GM19193 (cell line): ENCODE results near the gene KCND3.

ENCODE experiments used
- POLR2A ChIP-seq: IDR thresholded peaks from 4 replicates; pipeline ENCODE4 v1.6.1; 2011; ENCODE audit not compliant: insufficient read depth, insufficient read length; ENCODE audit errors: extremely low read depth

Gene KCND3

DNA sequence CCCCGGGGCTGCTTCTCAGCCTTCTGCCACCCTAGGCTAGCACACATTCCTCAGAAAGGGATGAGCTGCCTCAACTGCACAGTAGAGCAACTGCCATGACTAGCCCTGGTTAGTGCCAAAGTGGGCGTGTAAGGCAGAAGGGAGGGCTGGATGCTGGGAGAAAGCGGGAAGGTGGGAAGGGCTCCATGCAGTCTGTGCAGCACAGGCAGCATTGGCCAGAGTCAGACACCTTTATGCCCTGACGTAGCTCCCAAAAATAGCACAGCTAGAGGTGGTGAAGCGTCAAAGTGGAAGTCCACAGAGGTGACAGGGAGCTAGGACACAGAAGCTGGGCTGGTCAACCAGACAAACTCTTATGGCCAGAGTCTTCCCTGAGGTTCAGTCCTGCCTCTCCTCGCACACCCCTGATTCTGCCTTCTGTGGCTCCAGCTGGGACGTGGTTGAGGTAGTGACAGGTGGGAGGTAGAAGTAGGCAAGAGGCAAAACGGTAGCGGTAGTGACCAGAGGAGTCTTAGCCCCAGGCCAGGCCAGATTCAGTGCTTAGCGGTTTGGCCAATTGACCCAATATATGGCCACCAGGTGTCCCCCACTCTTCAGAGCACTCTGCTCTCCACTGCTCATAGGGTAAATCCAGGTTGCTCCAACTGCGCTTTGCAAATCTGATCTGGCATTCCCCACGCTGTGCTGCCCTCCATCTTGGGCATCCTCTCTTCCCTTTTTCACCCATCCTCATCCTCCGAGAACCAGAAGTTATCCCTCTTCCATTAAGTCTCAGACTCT, 188.2 kb downstream of the KCND3 start:
- no peak for TF ChIP-seq POLR2A

- no peak for TF ChIP-seq POLR2A
These were observed 190.9 kb downstream of the KCND3 start for GRCh38 chr1:111798580-111798979.

DNA sequence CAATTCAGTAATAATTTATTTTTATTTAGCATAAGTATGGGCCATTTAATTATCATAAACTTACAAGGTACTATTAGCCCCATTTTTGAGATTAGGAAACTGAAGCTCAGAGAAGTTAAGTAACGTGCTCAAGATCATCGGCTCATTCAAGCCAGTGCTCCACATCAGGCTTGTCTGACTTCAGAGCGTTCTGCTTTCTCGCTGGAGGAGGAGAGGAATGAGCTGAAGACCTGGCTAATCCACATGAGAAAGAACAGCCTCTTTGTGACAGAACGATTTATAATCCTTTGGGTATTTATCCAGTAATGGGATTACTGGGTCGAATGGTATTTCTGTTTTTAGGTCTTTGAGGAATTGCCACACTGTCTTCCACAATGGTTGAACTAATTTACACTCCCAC, 194.1 kb downstream of the KCND3 start:
- TF ChIP-seq POLR2A, result no peak

DNA sequence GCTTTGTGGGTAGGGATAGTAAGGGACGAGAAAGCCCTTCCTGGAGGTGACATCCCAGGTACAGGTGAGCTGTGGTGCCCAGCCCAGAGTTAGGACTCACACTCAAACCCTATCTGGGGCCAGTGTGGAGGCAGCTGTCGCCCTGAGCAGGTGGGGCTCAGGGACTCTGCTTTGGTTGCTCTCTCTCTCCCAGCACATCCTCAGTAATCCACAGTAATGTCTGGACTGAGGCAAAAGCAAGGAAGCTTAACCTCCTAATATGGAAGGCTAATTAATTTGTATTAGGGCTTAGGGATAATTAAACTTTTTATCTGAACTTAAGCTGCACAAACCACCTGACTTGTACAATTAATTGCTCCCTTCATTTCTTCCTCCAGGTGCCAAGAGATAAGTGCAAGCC, 195.5 kb downstream of the KCND3 start:
- TF ChIP-seq POLR2A, result no peak

DNA sequence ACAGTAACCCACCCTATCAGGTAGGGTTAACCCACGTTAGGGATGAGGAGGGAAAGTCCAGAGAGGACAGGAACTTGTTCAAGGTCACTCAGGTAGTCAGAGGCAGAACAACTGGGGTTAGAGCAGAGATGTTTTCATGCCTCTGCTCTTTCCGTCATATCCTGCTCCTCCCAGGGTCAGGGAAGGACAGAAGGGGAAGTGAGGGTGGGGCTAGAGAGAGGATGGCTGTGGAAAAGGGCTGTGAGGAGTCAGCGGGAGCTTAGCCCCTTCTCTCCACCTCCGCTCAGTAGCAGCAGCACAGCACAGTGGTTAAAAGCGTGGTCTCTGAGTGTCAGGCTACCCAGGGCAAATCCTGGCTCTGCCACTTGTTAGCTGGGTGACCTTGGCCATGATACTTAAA, 197.2 kb downstream of the KCND3 start:
- no peak for TF ChIP-seq POLR2A

- no peak for TF ChIP-seq POLR2A
These were observed 197.7 kb downstream of the KCND3 start for GRCh38 chr1:111791776-111792175.

DNA sequence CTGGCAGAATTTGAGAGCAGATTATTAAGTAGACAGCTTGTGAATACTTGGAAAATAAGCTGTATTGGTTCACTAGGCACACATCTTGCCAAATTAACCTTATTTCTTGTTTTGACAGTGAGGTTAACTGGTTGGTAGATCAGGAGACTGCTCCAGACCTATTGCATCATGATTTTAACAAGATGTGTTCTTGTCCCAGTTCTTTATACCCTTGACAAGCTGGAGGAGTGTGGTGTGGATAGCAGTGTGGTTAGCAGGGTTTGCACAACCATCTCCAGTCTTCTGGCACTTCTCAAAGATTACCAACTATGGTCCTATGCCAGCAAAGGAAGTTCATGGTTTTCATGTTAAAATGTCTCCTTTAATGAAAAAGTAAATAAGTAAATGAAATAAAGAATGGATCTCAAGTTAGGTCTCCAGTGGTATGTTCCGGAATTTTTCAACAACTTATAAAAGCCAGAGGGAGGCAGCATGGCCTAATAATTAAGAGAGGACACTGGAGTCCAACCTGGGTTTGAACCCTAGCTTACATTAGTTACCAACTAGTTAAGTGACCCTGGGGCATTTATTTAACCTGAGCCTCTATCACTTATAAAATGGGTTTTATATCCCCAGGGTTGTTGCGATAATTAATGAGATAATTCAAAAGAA, 199.7 kb downstream of the KCND3 start:
- TF ChIP-seq POLR2A, result no peak

DNA sequence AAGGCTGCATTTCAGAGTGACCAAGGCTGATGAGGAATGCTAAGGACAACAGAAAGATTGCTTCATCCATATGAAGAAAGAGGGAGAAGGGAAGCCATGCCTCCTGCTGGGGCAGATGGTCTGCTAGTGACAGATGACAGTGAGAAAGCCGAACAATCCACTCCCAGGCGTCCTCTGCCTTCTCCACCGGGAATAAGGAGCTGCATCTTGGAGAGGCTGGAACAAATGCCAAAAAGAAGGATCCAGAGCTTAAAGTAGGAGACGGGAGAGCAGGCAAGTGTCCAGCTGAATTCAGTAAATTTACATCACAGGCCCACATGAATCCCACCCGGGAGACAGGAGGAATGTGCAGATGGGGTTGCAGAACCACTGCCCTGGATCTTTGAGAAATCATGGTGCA, 200.3 kb downstream of the KCND3 start:
- TF ChIP-seq POLR2A, result no peak

DNA sequence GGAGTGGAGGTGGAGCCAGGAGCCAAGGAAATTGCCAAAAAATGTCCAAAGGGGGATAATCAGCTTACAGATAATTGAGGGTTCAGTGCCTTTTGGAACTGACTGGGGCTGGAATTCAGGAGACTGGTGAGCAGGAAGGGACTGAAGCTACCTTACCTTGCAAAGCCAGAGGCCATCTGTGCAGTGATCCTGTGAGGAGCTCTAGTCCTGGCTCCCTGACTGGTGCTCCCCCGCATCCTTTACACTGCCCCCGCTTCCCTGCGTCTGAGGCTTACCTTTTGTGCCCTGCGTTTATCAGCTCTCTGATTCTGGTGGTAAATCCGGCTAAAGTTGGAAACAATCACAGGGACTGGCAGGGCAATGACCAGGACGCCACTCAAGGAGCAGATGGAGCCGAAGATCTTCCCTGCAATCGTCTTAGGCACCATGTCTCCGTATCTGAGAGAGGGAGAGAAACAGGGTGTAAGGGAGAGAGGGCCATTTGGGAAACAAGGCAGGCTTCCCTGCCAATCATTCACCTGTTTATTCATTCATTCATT, 202.7 kb downstream of the KCND3 start:
- TF ChIP-seq POLR2A, result no peak

DNA sequence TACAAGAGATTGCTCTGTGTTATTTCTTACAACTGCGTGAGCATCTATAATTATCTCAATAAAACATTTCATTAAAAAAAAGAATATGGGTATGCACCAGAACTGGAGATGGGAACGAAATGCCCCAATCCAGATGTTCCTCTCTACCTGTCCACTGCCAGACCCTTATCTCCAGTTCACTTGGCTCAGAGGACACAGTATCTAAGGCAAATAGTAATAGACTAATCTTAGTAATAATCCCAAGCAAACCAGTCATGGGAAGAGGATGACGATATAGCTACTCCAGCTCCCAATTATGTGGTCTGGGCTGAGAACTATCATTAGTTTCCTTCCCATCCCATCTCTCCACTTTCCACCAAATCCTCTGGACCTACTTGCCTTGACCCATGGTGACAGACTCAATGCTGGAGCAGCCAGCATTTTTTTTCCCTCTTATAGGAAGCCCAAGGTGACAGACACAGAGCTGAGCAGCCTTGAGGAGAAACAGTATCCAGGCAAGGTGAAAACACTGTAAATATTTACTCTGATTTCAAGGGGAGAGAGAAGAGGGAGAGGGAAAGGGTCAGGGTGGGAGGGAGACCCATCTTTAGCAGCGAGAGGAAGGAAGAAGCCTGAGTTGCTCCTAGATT, 205.1 kb downstream of the KCND3 start:
- TF ChIP-seq POLR2A, result no peak

GRCh38 chr1:111779546-111779945, 209.9 kb downstream of the KCND3 start:
- TF ChIP-seq POLR2A, result no peak

DNA sequence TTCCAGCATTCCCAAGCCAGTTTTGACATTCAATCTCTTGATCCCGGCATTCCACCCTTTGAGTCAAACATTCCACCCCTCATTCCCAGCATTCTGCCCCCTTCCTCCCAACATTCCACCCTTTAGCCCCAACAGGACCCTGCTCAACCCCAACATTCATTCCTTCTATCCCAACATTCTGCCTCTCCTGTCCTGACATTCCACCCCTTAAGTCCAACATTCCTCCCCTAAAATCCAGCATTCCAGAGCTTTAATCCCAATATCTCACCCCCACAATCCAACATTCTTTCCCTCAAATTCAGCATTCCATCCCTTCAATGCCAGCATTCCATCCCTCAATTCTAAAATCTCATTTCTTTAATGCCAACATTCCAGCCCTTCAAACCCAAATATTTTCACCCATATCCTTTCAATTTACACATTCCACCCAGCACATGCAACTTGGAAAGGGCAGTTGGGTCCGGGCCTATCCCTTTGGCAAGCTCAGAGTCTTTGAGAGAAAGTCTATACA, 210.9 kb downstream of the KCND3 start:
- TF ChIP-seq POLR2A, result no peak

- no peak for TF ChIP-seq POLR2A
These were observed 211.4 kb downstream of the KCND3 start for GRCh38 chr1:111778066-111778465.

DNA sequence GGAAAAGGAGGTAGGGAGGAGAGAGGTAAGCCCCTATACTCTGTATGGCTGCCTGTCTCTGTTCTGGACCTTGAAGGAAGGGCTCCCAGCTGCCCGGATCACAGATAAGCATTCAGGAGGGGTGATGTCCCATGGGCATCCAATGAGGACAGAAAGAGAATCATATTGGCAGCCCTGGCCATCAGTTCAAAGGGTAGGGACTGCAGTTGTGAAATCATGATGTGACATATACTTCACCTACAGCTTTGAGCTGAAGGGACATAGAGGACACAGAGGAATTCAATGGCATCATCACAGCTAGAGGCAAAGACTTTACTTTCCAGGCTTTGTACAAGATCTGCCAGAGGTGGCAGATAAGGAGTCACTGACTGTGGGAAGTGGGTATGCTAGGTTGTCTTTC, 212.2 kb downstream of the KCND3 start:
- TF ChIP-seq POLR2A, result no peak

DNA sequence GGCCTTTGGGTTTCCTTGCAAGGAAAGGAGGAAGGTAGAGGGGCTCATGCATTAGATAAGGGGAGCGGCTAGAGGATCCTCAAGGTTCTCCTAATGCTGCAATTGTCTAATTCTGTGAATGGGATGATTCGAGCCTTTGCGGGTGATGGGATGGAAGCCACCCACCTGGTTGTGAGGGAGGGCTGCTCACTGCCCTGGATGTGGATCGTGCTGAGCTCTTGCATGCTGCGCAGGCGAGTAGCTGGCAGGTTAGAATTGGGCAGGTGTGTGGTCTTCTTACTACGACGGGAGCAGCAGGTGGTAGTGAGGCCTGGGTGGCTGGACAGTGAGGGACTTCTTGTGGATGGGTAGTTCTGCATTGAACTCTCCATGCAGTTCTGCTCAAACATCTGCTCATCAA, 212.6 kb downstream of the KCND3 start:
- no peak for TF ChIP-seq POLR2A
